Measurements from ENCODE around the gene FAM131C. TPM values are rescaled to one million over a fixed set of nuclear protein-coding genes. Genes with fewer than 3 reads are reported as not detected.

Gene FAM131C
- total and polyA plus RNA-seq, 2 experiments from 2014 or later: 0.71 to 1.3 TPM

GRCh38 chr1:16017461-16018303 lies 55.8 kb downstream of the FAM131C start, which contains the start of gene HSPB7 (continued):
- TF ChIP-seq ZNF462 (CRISPR knock-in tag; IDR thresholded peaks at IDR 0.05): no peak

DNA sequence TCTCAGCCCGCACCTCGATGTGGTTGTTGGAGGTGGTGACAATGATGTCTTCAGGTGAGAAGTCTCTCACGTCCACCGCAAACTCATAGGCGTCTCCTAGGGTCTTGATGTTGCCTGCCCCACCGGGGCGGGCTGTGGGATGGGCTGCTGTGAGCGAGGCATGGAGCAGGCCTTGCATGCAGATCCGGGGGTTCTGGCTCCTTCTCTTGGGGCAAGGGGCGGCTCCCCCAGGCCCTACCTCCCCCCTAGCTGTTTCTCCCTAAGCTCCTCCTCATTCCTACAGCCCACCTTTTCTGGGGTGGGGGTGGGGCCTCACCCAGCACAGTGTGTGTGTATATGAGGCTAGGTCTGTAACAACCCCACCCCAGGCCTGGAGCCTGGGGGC lies 56.4 kb downstream of the FAM131C start:
- H3K27ac ChIP-seq (ENCODE audit: low read depth): no peak overlapping the region
- H3K4me1 Mint-ChIP-seq: peaks cover 64% of the 10 kb centered on the region
- H3K4me3 ChIP-seq: no peak overlapping the region
- no peaks in the 10 kb centered on the region for H4K20me1 ChIP-seq (replicated peaks; ENCODE audit: insufficient read depth)
- DNase-seq (ENCODE audit: low spot score) (no peak), ATAC-seq (no peak)
- no peaks in the 10 kb centered on the region for H3K9me3 Mint-ChIP-seq
- peaks cover 37% of the 10 kb centered on the region for H3K4me1 ChIP-seq (ENCODE audit: insufficient read depth)
- no peaks in the 10 kb centered on the region for H3K79me2 ChIP-seq (replicated peaks; ENCODE audit: insufficient read depth)
- H3K9me2 ChIP-seq (ENCODE audit: insufficient read depth): no peaks in the 10 kb centered on the region
- no peaks in the 10 kb centered on the region for H3K36me3 ChIP-seq (ENCODE audit: insufficient read depth)
- H3F3A ChIP-seq (replicated peaks; ENCODE audit: low read depth): no peaks in the 10 kb centered on the region; the same call in 1 of the 2 replicates
- no peak overlapping the region for H3K27ac Mint-ChIP-seq
- no peaks in the 10 kb centered on the region for H3K36me3 Mint-ChIP-seq (ENCODE audit: low read depth)
- H3K4me2 ChIP-seq: peak overlapping the region; percentile 64; the same call in 1 of the 2 replicates
- H3K27me3 ChIP-seq (ENCODE audit: insufficient read depth): no peaks in the 10 kb centered on the region
- H3K4me3 Mint-ChIP-seq: no peak overlapping the region
- H3K27me3 Mint-ChIP-seq (ENCODE audit: insufficient read depth, low read depth, poor library complexity): peaks cover 27% of the 10 kb centered on the region
- H2AFZ ChIP-seq: no peak overlapping the region
- TF ChIP-seq EZH2phosphoT487 (IDR thresholded peaks at IDR 0.05; ENCODE audit: unreplicated experiment) (no peak), JUNB (IDR thresholded peaks at IDR 0.05; ENCODE audit: unreplicated experiment) (no peak)

Data from GM23338 (cell line).